Activated CD8-positive, alpha-beta memory T cell treated with anti-CD3 and anti-CD28 coated beads, Interleukin-2, amount 50 U/mL, for 1 hour (primary cell): ENCODE results near the gene MTHFSD.

Source experiments
- DNase-seq: peaks from one replicate; pipeline ENCODE4 v3.0.0-alpha.2; 2020; ENCODE audit errors: extremely low read depth

Gene MTHFSD

DNA sequence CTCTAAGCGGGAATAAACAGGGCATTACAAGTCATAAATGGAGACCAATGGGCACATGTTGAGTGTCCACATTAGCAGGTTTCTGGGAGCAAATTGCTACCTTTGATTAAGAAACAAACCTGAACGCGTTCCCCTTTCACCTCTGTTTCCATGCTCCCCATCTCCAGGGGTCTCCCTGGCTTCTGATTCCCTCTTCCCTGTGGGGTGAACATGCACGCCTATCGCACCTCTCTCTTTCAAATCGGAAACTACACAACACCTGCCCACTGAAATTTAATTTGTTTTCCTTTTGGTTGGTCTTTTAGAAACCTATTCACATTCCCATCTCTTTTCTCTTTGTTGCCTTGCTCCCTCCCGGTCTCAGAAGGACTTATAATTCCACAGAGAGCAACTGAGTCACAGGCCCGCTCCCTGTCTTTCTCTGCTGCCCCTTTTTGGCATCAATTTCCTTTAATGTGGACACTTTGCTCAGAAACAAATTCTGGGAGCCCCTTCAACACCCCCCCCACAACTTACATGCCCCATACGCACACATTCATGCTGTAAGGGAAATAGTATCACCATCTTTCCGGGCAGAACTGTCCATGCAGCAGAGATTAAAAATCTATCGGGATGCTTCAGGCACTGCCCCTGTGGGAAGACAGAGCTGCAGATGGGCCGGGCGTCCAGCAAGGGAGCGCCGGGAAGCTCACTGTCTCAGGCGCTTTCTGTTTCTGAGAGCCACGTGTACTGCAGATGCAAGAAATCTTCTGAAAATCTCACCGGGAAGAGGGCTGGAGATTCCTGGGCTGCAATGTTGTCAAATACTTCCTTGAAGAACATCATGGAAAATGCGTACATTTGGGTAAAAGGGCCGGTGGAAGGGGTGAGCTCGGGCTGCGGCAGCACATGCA, 51.9 kb downstream of the MTHFSD start:
- DNase-seq = no peak

GRCh38 chr16:86501989-86502855, 52.8 kb downstream of the MTHFSD start:
- DNase-seq = no peak

DNA sequence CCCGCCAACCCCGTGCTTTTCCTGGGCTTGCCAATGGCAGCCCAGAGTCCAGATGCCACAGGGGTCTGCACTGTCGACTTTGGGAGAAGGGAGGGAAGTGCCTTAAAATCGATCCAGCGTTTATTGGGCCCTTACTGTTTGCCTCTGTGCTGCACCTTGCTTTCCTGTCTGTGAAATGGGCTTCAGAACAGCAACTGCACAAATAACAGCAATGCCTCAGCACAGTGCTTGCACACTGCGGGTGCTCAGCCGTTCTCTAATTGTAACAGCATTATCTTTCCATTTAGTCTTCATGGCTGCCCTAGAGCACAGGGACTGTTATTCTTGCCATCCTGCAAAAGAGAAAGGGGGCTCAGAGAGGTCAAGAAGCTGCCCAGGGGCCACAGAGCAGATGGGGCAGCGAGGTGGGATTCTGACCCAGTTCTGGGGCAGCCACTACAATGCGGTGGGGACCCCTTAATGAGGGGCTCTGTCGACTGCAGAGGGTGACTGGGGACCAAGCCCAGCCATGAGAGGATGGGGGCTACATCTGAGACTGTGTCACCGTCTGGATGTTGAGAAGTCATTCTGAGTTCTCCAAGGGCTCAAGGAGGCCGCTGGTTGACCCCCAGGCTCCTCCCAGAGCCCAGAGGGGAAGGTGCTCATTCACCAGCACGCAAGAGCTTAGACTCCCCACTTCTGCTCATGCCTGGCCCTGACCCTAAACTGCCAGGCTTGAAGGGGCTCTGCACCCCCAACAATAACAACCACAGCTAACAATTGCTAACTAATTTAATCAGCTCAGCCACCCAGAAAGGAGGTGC, 54.1 kb downstream of the MTHFSD start:
- no peak for DNase-seq

- no peak for DNase-seq
Observed at GRCh38 chr16:86499889-86500707, 54.9 kb downstream of the MTHFSD start.

DNA sequence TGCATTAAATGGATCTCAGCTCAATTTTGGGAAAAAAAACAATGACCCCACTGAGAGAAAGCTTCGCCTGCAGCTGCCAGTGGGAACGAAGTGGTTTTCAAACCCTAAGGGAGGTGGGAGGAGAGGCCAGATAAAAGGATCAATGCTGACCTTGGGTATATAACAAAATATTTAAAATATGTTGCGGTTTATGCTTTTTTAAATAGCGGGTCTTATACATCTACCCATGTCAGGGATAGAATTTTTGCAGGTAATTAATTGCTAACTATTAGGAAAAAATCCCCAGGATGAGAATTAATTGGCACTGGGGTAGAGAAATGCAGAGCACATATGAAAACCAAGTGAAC, 55.6 kb downstream of the MTHFSD start:
- DNase-seq = no peak

GRCh38 chr16:86498671-86499439, 56.2 kb downstream of the MTHFSD start:
- no peak for DNase-seq

DNA sequence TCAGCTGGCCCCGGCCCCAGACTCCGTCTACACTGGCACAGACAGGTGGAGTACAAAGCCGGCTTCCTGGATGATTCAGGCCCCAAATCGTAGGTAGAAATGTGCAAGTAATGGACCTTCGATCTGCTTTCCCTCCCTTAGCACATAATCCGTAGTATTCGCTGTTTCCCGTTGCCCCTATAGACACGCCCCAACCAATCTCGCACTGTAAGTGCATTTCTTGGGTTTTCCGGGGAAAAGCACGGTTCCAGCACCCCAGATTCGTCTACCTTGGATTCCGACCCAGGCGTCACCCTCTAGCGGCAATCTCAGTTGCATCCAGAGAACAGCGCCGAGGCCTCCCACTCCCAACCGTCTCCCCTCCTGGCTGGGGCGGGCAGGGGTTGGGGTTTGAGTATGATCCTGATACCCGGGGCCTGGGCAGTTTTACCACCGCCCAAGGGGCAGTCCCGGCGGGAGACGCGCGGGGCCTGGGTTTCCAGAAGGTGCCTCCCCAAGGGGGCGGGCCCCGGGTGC, 56.8 kb downstream of the MTHFSD start:
- DNase-seq = no peak

DNA sequence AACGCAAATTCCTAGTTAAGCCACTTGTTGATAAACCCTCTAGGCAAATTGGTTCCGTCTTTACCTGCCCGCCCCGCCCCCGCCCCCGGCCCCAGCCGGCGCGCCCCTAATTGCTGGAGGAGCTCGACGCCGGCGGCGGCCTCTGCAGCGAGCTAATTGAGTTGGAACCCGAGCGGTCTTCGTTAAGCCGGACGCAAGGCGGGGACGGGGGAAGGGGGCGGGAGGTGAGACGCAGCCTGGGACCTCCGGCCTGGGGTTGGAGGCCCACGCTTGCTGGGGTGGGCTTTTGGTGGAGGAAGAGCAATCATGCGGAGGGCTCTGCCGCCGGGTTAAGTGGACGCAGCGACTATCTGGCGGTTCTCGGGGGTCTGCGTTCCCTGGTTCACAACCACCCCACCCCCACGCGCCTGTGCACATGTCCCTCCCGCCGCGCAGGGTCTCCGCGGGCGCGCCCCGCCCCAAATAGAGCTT, 57.4 kb downstream of the MTHFSD start:
- no peak for DNase-seq

GRCh38 chr16:86496929-86497461, 58.0 kb downstream of the MTHFSD start:
- DNase-seq = no peak

- no peak for DNase-seq
Observed at GRCh38 chr16:86496262-86496928, 58.6 kb downstream of the MTHFSD start.

- DNase-seq = no peak
Observed at GRCh38 chr16:86495756-86496261, 59.2 kb downstream of the MTHFSD start.

DNA sequence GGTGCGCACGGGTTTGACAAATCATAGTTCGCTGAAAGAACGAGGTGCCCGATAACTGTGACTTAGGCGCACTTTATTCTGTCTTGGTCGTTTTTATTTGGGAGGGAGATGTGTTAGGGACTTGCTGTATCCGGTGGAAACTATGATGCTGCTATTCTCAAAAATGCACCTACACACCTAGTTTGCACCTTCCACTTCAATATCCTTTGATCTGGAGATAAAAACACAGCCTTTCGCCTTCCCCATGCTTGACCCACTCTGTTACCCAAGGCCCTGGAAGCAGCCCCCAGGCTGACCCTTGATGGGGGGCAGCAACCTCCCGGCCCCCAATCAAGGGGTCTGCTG, 59.7 kb downstream of the MTHFSD start:
- no peak for DNase-seq

- DNase-seq = no peak
Observed at GRCh38 chr16:86494565-86495356, 60.3 kb downstream of the MTHFSD start.

DNA sequence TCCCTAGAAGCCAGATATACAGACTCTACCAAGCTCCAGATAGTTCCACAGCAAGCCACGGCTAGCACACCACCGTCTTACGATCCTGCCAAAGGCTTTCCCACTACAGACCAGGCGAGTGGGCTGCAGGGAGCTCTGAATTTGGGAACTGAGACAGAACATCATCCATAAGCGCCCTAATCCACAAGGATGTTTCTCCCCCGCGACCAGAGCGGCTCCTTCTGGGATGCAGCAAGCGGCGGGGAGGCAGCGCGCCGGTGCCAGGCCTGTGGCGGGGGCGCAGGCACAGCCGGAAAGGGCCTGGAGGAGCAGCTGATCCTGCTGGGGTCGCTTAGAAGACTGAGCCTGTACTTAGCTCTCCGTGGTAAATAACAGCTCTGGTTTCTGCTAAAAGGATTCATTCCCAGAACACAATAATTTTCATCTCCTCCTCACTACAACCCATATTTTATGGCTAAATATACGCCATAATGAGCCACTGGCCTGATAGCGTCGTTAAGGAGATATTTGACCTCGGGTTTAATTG, 60.9 kb downstream of the MTHFSD start:
- DNase-seq = no peak

- no peak for DNase-seq
Observed at GRCh38 chr16:86492961-86493629, 61.9 kb downstream of the MTHFSD start.

GRCh38 chr16:86492267-86492960, 62.6 kb downstream of the MTHFSD start:
- DNase-seq = no peak

DNA sequence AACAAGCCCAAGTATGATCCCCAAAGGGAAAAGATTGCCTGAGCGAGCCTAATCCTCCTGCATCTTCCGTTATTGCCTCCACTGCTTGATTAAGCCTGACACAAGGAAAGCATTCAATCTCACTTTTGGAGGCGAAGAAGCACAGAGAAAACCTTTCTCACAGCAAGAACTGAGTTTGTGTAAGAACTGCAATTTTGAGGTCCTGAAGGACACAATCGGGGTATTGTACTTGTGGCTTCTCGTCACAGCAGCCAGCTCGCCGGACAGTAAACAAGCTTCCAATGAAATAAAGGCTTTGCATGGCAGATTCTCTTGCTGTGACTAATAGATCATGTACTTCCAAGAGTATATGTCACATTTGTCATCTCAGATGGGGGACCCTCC, 63.4 kb downstream of the MTHFSD start:
- no peak for DNase-seq
